H1 (cell line): Measurements from ENCODE around the gene ZBTB46. TPM values are rescaled to one million over a fixed set of nuclear protein-coding genes. Genes with fewer than 3 reads are reported as not detected.

Experiments
- CTCF ChIA-PET: fragments of 300-600 bp; sonication (Branson Sonifier 250); formaldehyde crosslinking; loops from one replicate; lab custom pipeline; 2021; ENCODE audit not compliant: partially characterized antibody; lab: Charles Lee
- POLR2A ChIA-PET: fragments of 300-600 bp; sonication (Branson Sonifier 250); formaldehyde crosslinking; loops from one replicate; lab custom pipeline; 2021; ENCODE audit warnings: inconsistent platforms; ENCODE audit not compliant: partially characterized antibody; lab: Charles Lee
- DNase-seq, 2 experiments: peaks; one replicate each; pipeline versions ENCODE4 v3.0.0 to v3.0.0-alpha.2; 2010 to 2022; ENCODE audit warnings: low spot score in 2 of 2, low read depth in 1 of 2, mixed read lengths in 1 of 2
- FAIRE-seq: peaks from 2 replicates; lab custom pipeline; 2011; peaks lifted over from hg19 to GRCh38; lab: Jason Lieb, UNC
- H2AFZ ChIP-seq: 2 replicates; pipeline ENCODE4 v1.8.1; 2012; ENCODE audit warnings: low read length, inconsistent platforms
- H2AK5ac ChIP-seq: 2 replicates; pipeline ENCODE4 v1.6.1; 2013; ENCODE audit warnings: low read depth, low read length
- H2BK120ac ChIP-seq: replicated peaks from 2 replicates; pipeline ENCODE3; 2013; ENCODE audit warnings: low read depth, low read length, inconsistent platforms
- H2BK12ac ChIP-seq: 2 replicates; pipeline ENCODE4 v1.6.1; 2013; ENCODE audit warnings: low read depth, low read length
- H2BK15ac ChIP-seq: 2 replicates; pipeline ENCODE4 v1.6.1; 2013; ENCODE audit warnings: low read length
- H2BK20ac ChIP-seq: 2 replicates; pipeline ENCODE4 v1.6.1; 2013; ENCODE audit warnings: low read length
- H2BK5ac ChIP-seq: 2 replicates; pipeline ENCODE4 v1.6.1; 2013; ENCODE audit warnings: low read depth, low read length
- H3K14ac ChIP-seq: 2 replicates; pipeline ENCODE4 v1.6.1; 2013; ENCODE audit warnings: inconsistent platforms; ENCODE audit not compliant: insufficient read length
- H3K18ac ChIP-seq: 2 replicates; pipeline ENCODE4 v1.6.1; 2013; ENCODE audit warnings: low read length; ENCODE audit errors: extremely low read depth
- H3K23ac ChIP-seq: 2 replicates; pipeline ENCODE4 v1.6.1; 2013; ENCODE audit warnings: inconsistent platforms; ENCODE audit not compliant: insufficient read length
- H3K23me2 ChIP-seq: 2 replicates; pipeline ENCODE4 v1.6.1; 2013; ENCODE audit warnings: low read depth, low read length
- H3K27ac ChIP-seq: 2 replicates; pipeline ENCODE4 v1.6.1; 2011; ENCODE audit warnings: low read depth, low read length, inconsistent platforms
- H3K27me3 ChIP-seq, 4 experiments: replicated peaks in 1 of 4; 1 replicate in 1 of 4; 2 replicates in 3 of 4; pipeline versions ENCODE4 v1.6.1 to v1.8.1; 2011 to 2013; ENCODE audit warnings: low read length in 3 of 4, mild to moderate bottlenecking in 3 of 4, inconsistent platforms in 2 of 4, mixed read lengths in 2 of 4, moderate library complexity in 1 of 4; ENCODE audit not compliant: control insufficient read depth in 3 of 4, insufficient read depth in 3 of 4; ENCODE audit errors: extremely low read depth in 1 of 4
- H3K36me3 ChIP-seq, 4 experiments: 2 replicates each; pipeline versions ENCODE4 v1.6.1 to v1.8.1; 2011 to 2013; ENCODE audit warnings: mild to moderate bottlenecking in 4 of 4, low read length in 3 of 4, moderate library complexity in 2 of 4, control low read depth in 1 of 4, inconsistent platforms in 1 of 4; ENCODE audit not compliant: insufficient read depth in 4 of 4, control insufficient read depth in 2 of 4
- H3K4ac ChIP-seq: replicated peaks from 2 replicates; pipeline ENCODE3; 2013; ENCODE audit warnings: low read length, low read depth, mixed read lengths, inconsistent platforms; ENCODE audit not compliant: insufficient read length
- H3K4me1 ChIP-seq, 4 experiments: replicated peaks in 1 of 4; 1 replicate in 1 of 4; 2 replicates in 3 of 4; pipeline versions ENCODE4 v1.6.1 to v1.8.1; 2011 to 2013; ENCODE audit warnings: low read length in 3 of 4, inconsistent platforms in 2 of 4, mixed read lengths in 1 of 4; ENCODE audit not compliant: insufficient read depth in 4 of 4, control insufficient read depth in 3 of 4
- H3K4me2 ChIP-seq, 2 experiments: 2 replicates each; pipeline versions ENCODE4 v1.6.1 to v1.8.1; 2011 to 2013; ENCODE audit warnings: low read depth in 2 of 2, low read length in 2 of 2, control low read depth in 1 of 2, inconsistent platforms in 1 of 2, mild to moderate bottlenecking in 1 of 2; ENCODE audit not compliant: insufficient read depth in 1 of 2
- H3K4me3 ChIP-seq, 4 experiments: fragments of 200-600, 300-600 bp in 1 of 4; sonication (generic), shearing (Covaris generic), sonication (Bioruptor Twin) in 1 of 4; 2 replicates each; pipeline versions ENCODE4 v1.5.1 to v1.8.1; 2011 to 2016; ENCODE audit warnings: low read length in 4 of 4, low read depth in 3 of 4, control low read depth in 2 of 4, inconsistent platforms in 2 of 4, mild to moderate bottlenecking in 2 of 4, mixed read lengths in 1 of 4, moderate library complexity in 1 of 4; ENCODE audit not compliant: insufficient read depth in 2 of 4; ENCODE audit errors: extremely low read depth in 1 of 4
- H3K56ac ChIP-seq: replicated peaks from 2 replicates; pipeline ENCODE3; 2013; ENCODE audit warnings: low read depth, mild to moderate bottlenecking, mixed read lengths, low read length, inconsistent platforms; ENCODE audit not compliant: insufficient read length
- H3K79me1 ChIP-seq: 2 replicates; pipeline ENCODE4 v1.6.1; 2013; ENCODE audit warnings: low read depth, low read length, control low read depth
- H3K79me2 ChIP-seq, 2 experiments: 2 replicates each; pipeline versions ENCODE4 v1.6.1 to v1.8.1; 2012 to 2013; ENCODE audit warnings: low read length in 2 of 2, mild to moderate bottlenecking in 2 of 2, inconsistent platforms in 1 of 2; ENCODE audit not compliant: insufficient read depth in 2 of 2, control insufficient read depth in 1 of 2
- H3K9ac ChIP-seq, 4 experiments: replicated peaks in 1 of 4; 1 replicate in 1 of 4; 2 replicates in 3 of 4; pipeline versions ENCODE4 v1.6.1 to v1.8.1; 2011 to 2013; ENCODE audit warnings: low read depth in 3 of 4, low read length in 3 of 4, control low read depth in 2 of 4, mild to moderate bottlenecking in 2 of 4, moderate library complexity in 2 of 4, inconsistent platforms in 1 of 4; ENCODE audit errors: extremely low read depth in 1 of 4
- H3K9me3 ChIP-seq, 2 experiments: 2 replicates each; pipeline versions ENCODE4 v1.6.1 to v1.8.1; 2012 to 2013; ENCODE audit warnings: mild to moderate bottlenecking in 2 of 2, moderate library complexity in 2 of 2, control low read depth in 1 of 2, inconsistent platforms in 1 of 2, low read depth in 1 of 2, low read length in 1 of 2, mixed read lengths in 1 of 2; ENCODE audit not compliant: insufficient read depth in 2 of 2
- H4K20me1 ChIP-seq, 2 experiments: replicated peaks in 1 of 2; 2 replicates each; pipeline versions ENCODE3 to v1.8.1; 2011 to 2013; ENCODE audit warnings: inconsistent platforms in 2 of 2, low read length in 2 of 2, mild to moderate bottlenecking in 1 of 2; ENCODE audit not compliant: insufficient read depth in 2 of 2, control insufficient read depth in 1 of 2
- H4K5ac ChIP-seq: 2 replicates; pipeline ENCODE4 v1.6.1; 2013; ENCODE audit warnings: low read length, low read depth, mixed read lengths, inconsistent platforms; ENCODE audit not compliant: insufficient read length
- H4K8ac ChIP-seq: 2 replicates; pipeline ENCODE4 v1.8.0; 2013; ENCODE audit warnings: mild to moderate bottlenecking, moderate library complexity, low read length, inconsistent platforms; ENCODE audit not compliant: insufficient read depth; ENCODE audit errors: extremely low read depth
- H4K91ac ChIP-seq: replicated peaks from 2 replicates; pipeline ENCODE3; 2013; ENCODE audit warnings: low read length, mixed read lengths, inconsistent platforms; ENCODE audit not compliant: insufficient read length
- CTBP2 ChIP-seq: IDR thresholded peaks from 2 replicates; pipeline ENCODE4 v1.7.0; 2011; ENCODE audit warnings: borderline replicate concordance, mild to moderate bottlenecking, moderate library complexity, mixed read lengths, low read length; ENCODE audit not compliant: insufficient read depth, insufficient read length
- WGBS, 2 experiments: shearing (Covaris generic) in 1 of 2; methylation state at CpG; one replicate each; pipeline versions ENCODE4 v1.1.6 to v1.1.7; 2013 to 2015; ENCODE audit warnings: low lambda C conversion rate in 2 of 2, mixed read lengths in 2 of 2, inconsistent platforms in 1 of 2, low coverage in 1 of 2, missing lambda C conversion rate in 1 of 2; ENCODE audit not compliant: insufficient replicate concordance in 2 of 2, insufficient coverage in 1 of 2, insufficient read length in 1 of 2; ENCODE audit errors: extremely low coverage in 1 of 2, missing lambda C conversion rate in 1 of 2; 5-methylcytosine and 5-hydroxymethylcytosine counted together
- polyA plus RNA-seq, 7 experiments: library from polyadenylated mRNA; depleted of rRNA in 3 of 7; stranded (reverse) in 5 of 7; unstranded in 2 of 7; fragments of >200 nt in 5 of 7; fragments of 200-250 nt in 2 of 7; gene quantifications; 1 replicate in 5 of 7; 2 replicates in 1 of 7; 4 replicates in 1 of 7; pipeline versions ENCODE4 v1.2.1 to v1.2.3, GENCODE V29; 2011 to 2013; ENCODE audit warnings: missing spikeins in 2 of 7, mixed read lengths in 2 of 7
- total RNA-seq: library from RNA; stranded (reverse); fragmentation: NEBNext Ultra II Directional; extraction: Animal tissue kit (Norgen Biotek cat#: 25700); gene quantifications from 2 replicates; pipeline ENCODE4 v1.2.1, GENCODE V29; 2021

ZBTB46 gene
- total and polyA plus RNA-seq, 2 of the 8 experiments (the other 6 are each of a cell fraction or from before 2014, with no cell fraction given), result 6.4 to 22.4 TPM

DNA sequence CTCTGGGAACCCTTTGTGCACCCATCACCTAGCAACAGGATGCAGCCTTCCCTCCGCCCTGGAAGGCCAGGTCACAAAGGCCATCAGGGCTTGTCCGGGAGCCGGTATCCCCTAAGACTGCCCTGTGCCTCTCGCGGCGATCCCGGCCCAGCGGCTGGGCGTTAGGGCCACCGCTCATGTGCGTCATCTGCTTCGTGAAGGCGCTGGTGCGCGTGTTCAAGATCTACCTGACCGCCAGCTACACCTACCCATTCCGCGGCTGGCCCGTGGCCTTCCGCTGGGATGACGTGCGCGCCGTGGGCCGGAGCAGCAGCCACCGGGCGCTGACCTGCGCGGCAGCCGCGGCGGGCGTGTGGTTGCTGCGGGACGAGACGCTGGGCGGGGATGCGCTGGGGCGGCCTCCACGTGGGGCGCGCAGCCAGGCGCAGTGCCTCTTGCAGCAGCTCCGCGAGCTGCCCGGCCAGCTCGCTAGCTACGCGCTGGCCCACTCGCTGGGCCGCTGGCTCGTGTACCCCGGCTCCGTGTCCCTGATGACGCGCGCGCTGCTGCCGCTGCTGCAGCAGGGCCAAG, 30.4 kb upstream of the ZBTB46 start, which contains the start of gene ABHD16B:
ABHD16B (plus strand) TSS at position 134 of the 570 bp plus-strand sequence; CDS start at position 177, 43 bp downstream.
- Histone ChIP-seq H3K18ac (no peak within 1 kb of the TSS), H3K27me3 (no peaks in the 10 kb centered on the region), H3K56ac (no peak within 1 kb of the TSS), H4K20me1 (peaks cover 0 to 4% of the 10 kb centered on the region in 2 experiments), H4K5ac (no peak within 1 kb of the TSS), H3K27ac (no peak within 1 kb of the TSS), H2AFZ (no peak within 1 kb of the TSS), H2AK5ac (no peak within 1 kb of the TSS), H3K23me2 (peaks cover 6% of the 10 kb centered on the region; the same call in 1 of the 2 replicates), H3K23ac (no peak within 1 kb of the TSS), H4K8ac (peak within 1 kb of the TSS; percentile 45; the same call in 1 of the 2 replicates), H3K4me2 (no peak within 1 kb of the TSS), H2BK20ac (no peak within 1 kb of the TSS), H3K4me1 (peaks cover 7 to 27% (median 25%) of the 10 kb centered on the region in 4 experiments), H3K9ac (no peak within 1 kb of the TSS), H3K4ac (no peak within 1 kb of the TSS), H2BK15ac (no peak within 1 kb of the TSS), H2BK12ac (peak within 1 kb of the TSS; percentile 39; the same call in 1 of the 2 replicates), H2BK5ac (peak within 1 kb of the TSS; percentile 66; the same call in 1 of the 2 replicates), H3K36me3 (peaks cover 0 to 17% (median 0%) of the 10 kb centered on the region in 4 experiments; a peak in 1 of 8 replicates), H4K91ac (no peak within 1 kb of the TSS), H2BK120ac (no peak within 1 kb of the TSS), H3K79me2 (peaks cover 0 to 17% of the 10 kb centered on the region in 2 experiments; a peak in 2 of 4 replicates), H3K4me3 (no peak within 1 kb of the TSS), H3K9me3 (no peaks in the 10 kb centered on the region), H3K79me1 (peaks cover 6% of the 10 kb centered on the region; the same call in 1 of the 2 replicates), H3K14ac (no peak within 1 kb of the TSS)
- TF ChIP-seq CTBP2, result no peak
- ChIA-PET POLR2A (interaction anchor here (0.6 to 5.9 kb wide), 4 partner anchors 9 to 227 kb away, joined by 3 to 52 read pairs (median 3); no protein-coding TSS in a partner anchor), CTCF (interaction anchor here (1.0 to 5.8 kb wide), 6 partner anchors 14 to 87 kb away, joined by 3 to 59 read pairs (median 12); no protein-coding TSS in a partner anchor)
- FAIRE-seq (no peak), DNase-seq (no peak)
- WGBS, 2 experiments, result 95% methylated on average over 36 of the region's 59 CpGs; no CpG with 5 or more reads in 1 of the 2 experiments
